PC-3 (cell line): ENCODE data around the gene CLIC1. TPM values are rescaled to one million over a fixed set of nuclear protein-coding genes. Genes with fewer than 3 reads are reported as not detected.

Experiments
- ATAC-seq: fragments of 200-7000 bp; cut with Tn5 transposase; 2 replicates; pipeline ENCODE4 v1.9.1; 2020; ENCODE audit warnings: mild to moderate bottlenecking, moderate library complexity
- BruUV-seq: library from RNA; stranded (reverse); fragments of 400-500 nt; replicated peaks from 2 replicates; lab custom pipeline; 2021; lab: Mats Ljungman, UMichigan
- CTCF ChIA-PET: fragments of 300-600 bp; sonication (Branson Sonifier 250); formaldehyde crosslinking; loops from one replicate; lab custom pipeline; 2022; ENCODE audit warnings: antibody characterized with exemption; lab: Charles Lee
- POLR2A ChIA-PET: fragments of 300-600 bp; sonication (Branson Sonifier 250); formaldehyde crosslinking; loops from one replicate; lab custom pipeline; 2022; ENCODE audit warnings: antibody characterized with exemption; ENCODE audit not compliant: unreplicated experiment; lab: Charles Lee
- DNase-seq: peaks from one replicate; pipeline ENCODE4 v3.0.0-alpha.2; 2015
- H2AFZ ChIP-seq: fragments of 300-600 bp; sonication (generic); 2 replicates; pipeline ENCODE4 v1.6.0; 2016; ENCODE audit warnings: antibody characterized with exemption, low read length
- H3F3A ChIP-seq: fragments of 300-600 bp; sonication (generic); one replicate; pipeline ENCODE4 v1.6.0; 2017; ENCODE audit warnings: antibody characterized with exemption, low read length, control low read depth, mild to moderate bottlenecking; ENCODE audit not compliant: unreplicated experiment
- H3K27ac ChIP-seq: fragments of 300-600 bp; sonication (generic); 2 replicates; pipeline ENCODE4 v1.5.1; 2016; ENCODE audit warnings: mild to moderate bottlenecking, low read length
- H3K27me3 ChIP-seq: fragments of 300-600 bp; sonication (generic); 2 replicates; pipeline ENCODE4 v1.6.1; 2016; ENCODE audit warnings: low read length, mixed read lengths
- H3K36me3 ChIP-seq: fragments of 300-600 bp; sonication (generic); 2 replicates; pipeline ENCODE4 v1.6.1; 2016; ENCODE audit warnings: low read depth, mixed run types, low read length, mixed read lengths
- H3K4me1 ChIP-seq: fragments of 300-600 bp; sonication (generic); 2 replicates; pipeline ENCODE4 v1.5.1; 2016; ENCODE audit warnings: low read length; ENCODE audit not compliant: insufficient read depth
- H3K4me2 ChIP-seq: fragments of 300-600 bp; sonication (generic); 2 replicates; pipeline ENCODE4 v1.6.0; 2016; ENCODE audit warnings: low read length
- H3K4me3 ChIP-seq: fragments of 300-600 bp; sonication (generic); 2 replicates; pipeline ENCODE4 v1.5.1; 2016; ENCODE audit warnings: mild to moderate bottlenecking, low read length, mixed read lengths
- H3K79me2 ChIP-seq: fragments of 300-600 bp; sonication (generic); 2 replicates; pipeline ENCODE4 v1.6.1; 2017; ENCODE audit warnings: low read length, mixed read lengths
- H3K9ac ChIP-seq: fragments of 300-600 bp; sonication (generic); 2 replicates; pipeline ENCODE4 v1.6.0; 2016; ENCODE audit warnings: mild to moderate bottlenecking, low read length
- H3K9me2 ChIP-seq: fragments of 300-600 bp; sonication (generic); replicated peaks from 2 replicates; pipeline ENCODE4 v1.6.1; 2016; ENCODE audit warnings: mixed run types, low read length, mixed read lengths
- H3K9me3 ChIP-seq: fragments of 300-600 bp; sonication (generic); 2 replicates; pipeline ENCODE4 v1.6.1; 2016; ENCODE audit warnings: low read length, mixed read lengths
- H4K20me1 ChIP-seq: fragments of 300-600 bp; sonication (generic); 2 replicates; pipeline ENCODE4 v1.6.1; 2016; ENCODE audit warnings: low read length, mixed read lengths
- CTCF ChIP-seq: fragments of 300-600 bp; sonication (generic); conservative IDR thresholded peaks from 2 replicates; pipeline ENCODE4 v1.5.1; 2017; ENCODE audit warnings: antibody characterized with exemption, low read depth, mild to moderate bottlenecking, low read length
- EZH2 ChIP-seq: fragments of 300-600 bp; sonication (generic); IDR thresholded peaks from one replicate; pipeline ENCODE4 v1.6.1; 2017; ENCODE audit warnings: antibody characterized with exemption, mild to moderate bottlenecking, low read length; ENCODE audit not compliant: unreplicated experiment
- EZH2phosphoT487 ChIP-seq: fragments of 300-600 bp; sonication (generic); IDR thresholded peaks from 2 replicates; pipeline ENCODE4 v1.6.1; 2018; ENCODE audit warnings: mild to moderate bottlenecking, antibody characterized with exemption, low read length, borderline replicate concordance
- intact Hi-C: fragments of 100-400 bp; cut with micrococcal nuclease; formaldehyde crosslinking; loops from 2 replicates; pipeline ENCODE4 v1.9.0; 2023
- total RNA-seq: library from RNA; depleted of rRNA; stranded (reverse); fragments of >200 nt; gene quantifications from 2 replicates; pipeline ENCODE4 v1.2.3, GENCODE V29; 2014

Gene CLIC1
- total RNA-seq, 1 experiment from 2014 or later = 708 TPM

GRCh38 chr6:31767096-31767645 is 30.8 kb upstream of the CLIC1 start:
- Histone ChIP-seq H3F3A (no peaks in the 10 kb centered on the region), H3K27me3 (no peaks in the 10 kb centered on the region), H2AFZ (no peak overlapping the region), H3K4me2 (no peak overlapping the region), H3K9ac (no peak overlapping the region), H3K4me1 (0 out of 2 replicates have a peak, but pooled peaks cover 5% of the 10 kb centered on the region), H3K36me3 (peaks cover 2% of the 10 kb centered on the region; the same call in 1 of the 2 replicates), H3K9me2 (no peaks in the 10 kb centered on the region), H3K9me3 (no peaks in the 10 kb centered on the region), H4K20me1 (no peaks in the 10 kb centered on the region), H3K4me3 (no peak overlapping the region), H3K79me2 (no peaks in the 10 kb centered on the region), H3K27ac (no peak overlapping the region)
- DNase-seq (no peak), ATAC-seq (no peak)
- no TSS peak for BruUV-seq
- intact Hi-C loops = loop anchor here (10.0 kb wide), 1 partner anchor 52 kb away; the partner anchor contains the start of gene LY6G6D
- ChIA-PET POLR2A (no interaction called here), CTCF (no interaction called here)
- TF ChIP-seq CTCF (no peak), EZH2 (no peak), EZH2phosphoT487 (no peak)

GRCh38 chr6:31765910-31766794 is 29.8 kb upstream of the CLIC1 start:
- no peaks in the 10 kb centered on the region for H4K20me1 ChIP-seq
- no peaks in the 10 kb centered on the region for H3K9me3 ChIP-seq
- no peak overlapping the region for H3K27ac ChIP-seq
- no peaks in the 10 kb centered on the region for H3K79me2 ChIP-seq
- H3K4me3 ChIP-seq = no peak overlapping the region
- DNase-seq = no peak
- TF ChIP-seq CTCF (no peak), EZH2phosphoT487 (no peak), EZH2 (no peak)
- H3F3A ChIP-seq = no peaks in the 10 kb centered on the region
- ChIA-PET CTCF (interaction anchor here (0.6 kb wide), 1 partner anchor 47 kb away, joined by 3 read pairs; no protein-coding TSS in a partner anchor), POLR2A (no interaction called here)
- no peak for ATAC-seq
- intact Hi-C loops = loop anchor here (10.0 kb wide), 1 partner anchor 51 kb away; the partner anchor contains the start of gene LY6G6D
- no peak overlapping the region for H2AFZ ChIP-seq
- H3K9ac ChIP-seq = no peak overlapping the region
- no peak overlapping the region for H3K4me2 ChIP-seq
- H3K4me1 ChIP-seq = 0 out of 2 replicates have a peak, but pooled peaks cover 5% of the 10 kb centered on the region
- no peaks in the 10 kb centered on the region for H3K27me3 ChIP-seq
- peaks cover 2% of the 10 kb centered on the region; the same call in 1 of the 2 replicates for H3K36me3 ChIP-seq
- H3K9me2 ChIP-seq = no peaks in the 10 kb centered on the region
- BruUV-seq = no TSS peak
